GM19395 (cell line): ENCODE results near the gene SLC35G6.

Experiments used
- ATAC-seq: cut with Tn5 transposase; IDR thresholded peaks from one replicate; pipeline ENCODE4 v1.9.1; 2021; ENCODE audit warnings: mild to moderate bottlenecking, moderate library complexity; ENCODE audit not compliant: unreplicated experiment

The SLC35G6 gene

GRCh38 chr17:7499161-7499560, 17.9 kb downstream of the SLC35G6 start:
- ATAC-seq, result no peak

DNA sequence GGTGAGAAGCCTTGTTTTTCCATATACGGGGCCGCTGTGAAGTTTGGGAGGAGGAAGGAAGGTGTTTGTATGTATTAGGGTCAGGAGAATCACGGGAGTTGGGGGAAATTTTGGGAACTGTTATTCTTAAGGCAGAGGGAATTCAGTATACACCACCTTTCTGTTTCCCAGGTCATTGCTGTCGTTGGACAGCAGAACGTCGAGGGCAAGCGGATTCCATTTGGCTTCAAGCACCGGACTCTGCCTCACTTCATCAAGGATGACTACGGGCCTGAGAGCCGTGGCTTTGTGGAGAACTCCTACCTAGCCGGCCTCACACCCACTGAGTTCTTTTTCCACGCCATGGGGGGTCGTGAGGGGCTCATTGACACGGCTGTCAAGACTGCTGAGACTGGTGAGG, 20.5 kb downstream of the SLC35G6 start:
- ATAC-seq, result no peak

GRCh38 chr17:7502171-7502847, 21.1 kb downstream of the SLC35G6 start:
- ATAC-seq, result no peak

GRCh38 chr17:7502987-7503386, 21.7 kb downstream of the SLC35G6 start:
- no peak for ATAC-seq

DNA sequence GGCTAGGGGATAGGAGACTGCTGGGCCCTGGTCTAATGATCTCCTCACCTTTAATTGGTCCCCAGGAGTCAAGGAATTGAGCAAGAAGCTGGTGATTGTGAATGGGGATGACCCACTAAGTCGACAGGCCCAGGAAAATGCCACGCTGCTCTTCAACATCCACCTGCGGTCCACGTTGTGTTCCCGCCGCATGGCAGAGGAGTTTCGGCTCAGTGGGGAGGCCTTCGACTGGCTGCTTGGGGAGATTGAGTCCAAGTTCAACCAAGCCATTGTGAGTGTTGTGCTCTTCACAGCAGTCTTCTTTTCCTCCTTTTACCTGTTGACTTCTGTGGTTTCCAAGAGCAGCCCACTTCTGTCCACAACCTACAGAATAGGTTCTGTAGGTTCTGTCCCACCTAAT, 22.3 kb downstream of the SLC35G6 start:
- no peak for ATAC-seq

DNA sequence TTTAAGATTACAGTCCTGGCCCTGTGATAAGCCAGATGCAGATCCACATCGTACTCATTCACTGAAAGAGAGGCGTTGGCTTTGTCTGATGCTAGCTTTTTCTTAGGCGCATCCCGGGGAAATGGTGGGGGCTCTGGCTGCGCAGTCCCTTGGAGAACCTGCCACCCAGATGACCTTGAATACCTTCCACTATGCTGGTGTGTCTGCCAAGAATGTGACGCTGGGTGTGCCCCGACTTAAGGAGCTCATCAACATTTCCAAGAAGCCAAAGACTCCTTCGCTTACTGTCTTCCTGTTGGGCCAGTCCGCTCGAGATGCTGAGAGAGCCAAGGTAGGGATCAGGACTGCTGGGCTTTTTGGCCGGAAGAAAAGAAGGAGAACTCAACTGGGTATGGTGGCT, 26.9 kb downstream of the SLC35G6 start:
- ATAC-seq, result no peak

DNA sequence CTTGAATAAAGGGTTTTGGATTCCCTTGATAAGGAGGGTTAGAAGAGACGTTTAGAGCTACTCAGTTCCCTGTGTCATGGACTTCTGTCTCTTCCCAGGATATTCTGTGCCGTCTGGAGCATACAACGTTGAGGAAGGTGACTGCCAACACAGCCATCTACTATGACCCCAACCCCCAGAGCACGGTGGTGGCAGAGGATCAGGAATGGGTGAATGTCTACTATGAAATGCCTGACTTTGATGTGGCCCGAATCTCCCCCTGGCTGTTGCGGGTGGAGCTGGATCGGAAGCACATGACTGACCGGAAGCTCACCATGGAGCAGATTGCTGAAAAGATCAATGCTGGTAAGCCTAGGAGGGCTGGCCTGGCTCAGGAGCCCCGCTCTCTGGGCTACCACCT, 27.6 kb downstream of the SLC35G6 start:
- no peak for ATAC-seq

GRCh38 chr17:7509937-7510336, 28.7 kb downstream of the SLC35G6 start:
- ATAC-seq, result no peak

GRCh38 chr17:7511108-7511507, 29.9 kb downstream of the SLC35G6 start:
- ATAC-seq, result no peak

- ATAC-seq, result no peak
These were observed 30.9 kb downstream of the SLC35G6 start for GRCh38 chr17:7512105-7512504.

GRCh38 chr17:7512824-7513540, 31.7 kb downstream of the SLC35G6 start:
- ATAC-seq, result no peak

DNA sequence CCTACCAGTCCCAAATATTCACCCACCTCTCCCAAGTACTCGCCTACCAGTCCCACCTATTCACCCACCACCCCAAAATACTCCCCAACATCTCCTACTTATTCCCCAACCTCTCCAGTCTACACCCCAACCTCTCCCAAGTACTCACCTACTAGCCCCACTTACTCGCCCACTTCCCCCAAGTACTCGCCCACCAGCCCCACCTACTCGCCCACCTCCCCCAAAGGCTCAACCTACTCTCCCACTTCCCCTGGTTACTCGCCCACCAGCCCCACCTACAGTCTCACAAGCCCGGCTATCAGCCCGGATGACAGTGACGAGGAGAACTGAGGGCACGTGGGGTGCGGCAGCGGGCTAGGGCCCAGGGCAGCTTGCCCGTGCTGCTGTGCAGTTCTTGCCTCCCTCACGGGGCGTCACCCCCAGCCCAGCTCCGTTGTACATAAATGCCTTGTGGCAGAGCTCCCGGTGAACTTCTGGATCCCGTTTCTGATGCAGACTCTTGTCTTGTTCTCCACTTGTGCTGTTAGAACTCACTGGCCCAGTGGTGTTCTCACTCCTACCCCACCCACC, 32.7 kb downstream of the SLC35G6 start:
- no peak for ATAC-seq

GRCh38 chr17:7515911-7516610, 34.8 kb downstream of the SLC35G6 start:
- no peak for ATAC-seq

- ATAC-seq, result no peak
These were observed 41.8 kb downstream of the SLC35G6 start for GRCh38 chr17:7523033-7523432.

- no peak for ATAC-seq
These were observed 47.6 kb downstream of the SLC35G6 start for GRCh38 chr17:7528842-7529241.

- ATAC-seq, result no peak
These were observed 49.0 kb downstream of the SLC35G6 start for GRCh38 chr17:7530023-7530900.
